GM12801 (cell line): Measurements from ENCODE around the gene ARHGEF33.

Source experiments
- CTCF ChIP-seq: IDR thresholded peaks from one replicate; pipeline ENCODE4 v1.5.1; 2011; ENCODE audit warnings: control low read depth; ENCODE audit not compliant: insufficient read length; ENCODE audit errors: extremely low read depth

Gene ARHGEF33

DNA sequence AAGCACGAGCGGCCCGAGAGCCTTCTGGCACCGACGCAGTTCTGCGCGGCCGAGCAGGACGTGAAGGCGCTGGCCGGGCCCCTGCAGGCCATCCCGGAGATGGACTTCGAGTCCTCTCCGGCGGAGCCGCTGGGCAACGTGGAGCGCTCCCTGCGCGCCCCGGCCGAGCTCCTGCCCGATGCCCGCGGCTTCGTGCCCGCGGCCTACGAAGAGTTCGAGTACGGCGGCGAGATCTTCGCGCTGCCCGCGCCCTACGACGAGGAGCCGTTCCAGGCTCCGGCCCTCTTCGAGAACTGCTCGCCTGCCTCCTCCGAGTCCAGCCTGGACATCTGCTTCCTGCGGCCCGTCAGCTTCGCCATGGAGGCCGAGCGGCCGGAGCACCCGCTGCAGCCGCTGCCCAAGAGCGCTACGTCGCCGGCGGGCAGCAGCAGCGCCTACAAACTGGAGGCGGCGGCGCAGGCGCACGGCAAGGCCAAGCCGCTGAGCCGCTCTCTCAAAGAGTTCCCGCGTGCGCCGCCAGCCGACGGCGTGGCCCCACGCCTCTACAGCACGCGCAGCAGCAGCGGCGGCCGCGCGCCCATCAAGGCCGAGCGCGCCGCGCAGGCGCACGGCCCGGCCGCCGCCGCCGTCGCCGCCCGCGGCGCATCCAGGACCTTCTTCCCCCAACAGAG lies 70.4 kb downstream of the ARHGEF33 start:
- TF ChIP-seq CTCF: no peak

DNA sequence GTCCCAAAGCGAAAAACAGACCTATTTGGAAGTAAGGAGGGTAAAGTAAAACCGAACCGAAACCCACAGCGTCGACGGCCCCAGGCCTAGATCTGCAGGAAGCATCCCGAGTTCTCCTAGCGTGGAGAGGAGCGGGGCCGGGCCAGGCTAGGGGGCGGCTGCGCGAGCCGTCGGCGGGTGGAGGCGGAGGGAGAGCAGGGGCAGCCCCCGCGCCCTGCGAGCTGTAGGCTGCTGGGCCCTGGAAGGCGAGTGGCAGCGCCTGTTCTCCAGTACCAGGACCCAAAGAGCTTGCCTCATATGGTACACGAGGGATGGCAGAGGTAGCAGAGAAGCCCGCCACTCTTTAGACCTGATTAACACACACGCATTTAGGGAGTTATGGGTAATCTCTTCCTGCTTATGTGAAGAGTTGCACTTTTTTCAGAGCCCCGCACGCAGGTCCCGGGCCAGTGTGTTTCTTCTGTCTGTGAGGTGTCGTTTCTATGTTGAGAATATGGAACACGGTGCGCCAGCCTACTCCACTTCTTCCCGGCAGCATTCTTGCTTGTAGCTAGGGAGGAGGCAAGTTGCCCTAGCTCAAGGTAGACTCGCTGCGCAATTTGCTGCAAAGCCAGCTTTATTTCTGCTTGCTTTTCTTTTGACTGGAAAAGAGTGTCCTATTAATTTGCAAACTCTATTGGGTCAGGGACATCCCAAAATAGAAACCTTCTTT lies 71.1 kb downstream of the ARHGEF33 start:
- TF ChIP-seq CTCF: no peak

DNA sequence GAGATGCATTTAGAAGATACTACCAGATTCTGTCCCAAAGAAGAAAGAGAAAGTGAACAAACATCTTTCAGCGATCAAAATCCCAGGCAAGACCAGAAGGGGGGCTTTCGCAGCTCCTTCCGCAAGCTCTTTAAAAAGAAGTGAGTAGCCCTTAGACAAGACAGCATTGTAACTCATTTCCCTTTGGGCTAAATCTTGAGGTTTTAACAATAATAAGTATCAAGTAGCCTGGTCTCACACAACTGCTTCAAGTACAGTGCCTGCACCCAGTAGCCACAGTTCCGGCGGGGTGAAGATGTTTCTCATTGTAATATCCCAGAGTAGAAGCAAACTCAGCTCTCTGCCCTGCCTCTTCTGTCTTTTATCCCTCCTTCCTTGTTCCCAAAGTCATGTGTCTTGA lies 76.3 kb downstream of the ARHGEF33 start:
- no peak for TF ChIP-seq CTCF

DNA sequence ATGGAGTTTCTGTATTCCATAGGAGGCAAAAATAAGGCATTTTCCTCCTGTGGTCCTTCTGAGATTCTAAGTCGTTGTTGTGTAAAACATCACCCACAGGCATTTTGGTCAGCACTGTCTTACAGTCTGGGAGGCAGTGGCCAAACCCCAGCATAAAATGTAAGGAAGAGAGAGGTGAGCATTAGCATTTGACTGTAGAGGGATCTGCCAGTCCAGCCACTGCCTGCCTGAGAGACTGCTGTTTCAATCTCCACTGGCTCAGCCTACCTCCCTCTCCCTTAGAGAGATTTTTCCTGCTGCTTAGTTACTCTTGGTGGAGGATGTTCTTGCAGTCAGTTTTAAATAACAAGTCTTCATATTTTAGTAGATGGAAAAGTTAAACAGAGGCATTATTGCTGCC lies 77.0 kb downstream of the ARHGEF33 start:
- no peak for TF ChIP-seq CTCF

GRCh38 chr2:38968021-38968420 lies 78.3 kb downstream of the ARHGEF33 start:
- no peak for TF ChIP-seq CTCF

DNA sequence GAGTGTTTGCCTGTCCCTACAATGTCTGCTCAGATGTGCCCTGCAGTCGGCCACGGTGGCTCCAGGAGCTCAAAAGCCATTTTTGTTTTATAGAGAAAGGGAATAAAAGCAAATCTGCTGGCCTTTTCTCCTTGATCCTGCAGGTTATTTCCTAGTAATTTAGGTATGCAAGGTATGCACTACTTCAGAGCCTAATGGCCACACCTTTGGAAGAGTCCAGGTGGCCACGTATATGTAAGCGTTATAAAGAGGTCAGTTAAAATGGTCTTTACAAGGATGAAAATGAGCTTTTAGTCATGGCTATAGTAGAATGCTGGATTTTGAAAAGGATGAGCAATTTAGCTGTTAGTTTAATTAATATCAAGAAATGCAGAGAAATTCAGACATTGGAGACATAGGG lies 81.7 kb downstream of the ARHGEF33 start:
- TF ChIP-seq CTCF: no peak

GRCh38 chr2:38973266-38973665 lies 83.6 kb downstream of the ARHGEF33 start:
- TF ChIP-seq CTCF: no peak
